Vagina (tissue), 2 donors: ENCODE data around the gene P2RY6. TPM values are rescaled to one million over a fixed set of nuclear protein-coding genes. Genes with fewer than 3 reads are reported as not detected.

ENCODE experiments used
- DNase-seq, 2 donors: peaks; one replicate each; pipeline ENCODE4 v3.0.0-alpha.2; 2017; ENCODE audit errors: extremely low spot score in 2 of 2
- H3K27ac ChIP-seq: fragments of 200-600 bp; sonication (generic); one replicate; pipeline ENCODE4 v1.5.1; 2019
- H3K27me3 ChIP-seq: fragments of 200-600 bp; sonication (generic); one replicate; pipeline ENCODE4 v1.5.1; 2019
- H3K36me3 ChIP-seq, 2 donors: fragments of 200-600 bp; sonication (generic); one replicate each; pipeline ENCODE4 v1.5.1; 2017 to 2019
- H3K4me1 ChIP-seq: fragments of 200-600 bp; sonication (generic); one replicate; pipeline ENCODE4 v1.5.1; 2019
- H3K4me3 ChIP-seq, 2 donors: fragments of 200-600 bp; sonication (generic); 1 replicate in 1 of 2; 2 replicates in 1 of 2; pipeline ENCODE4 v1.5.1; 2016 to 2019
- H3K9me3 ChIP-seq: fragments of 200-600 bp; sonication (generic); one replicate; pipeline ENCODE4 v1.5.1; 2019
- POLR2A ChIP-seq, 2 donors: fragments of 450-650 bp; IDR thresholded peaks; one replicate each; pipeline ENCODE4 v1.6.1; 2017; ENCODE audit warnings: antibody characterized with exemption in 2 of 2, mild to moderate bottlenecking in 2 of 2, moderate library complexity in 2 of 2
- POLR2AphosphoS5 ChIP-seq, 2 donors: sonication (generic); formaldehyde crosslinking; IDR thresholded peaks; one replicate each; pipeline ENCODE4 v1.9.0; 2017; ENCODE audit warnings: antibody characterized with exemption in 2 of 2, mild to moderate bottlenecking in 2 of 2, low read depth in 1 of 2; ENCODE audit not compliant: insufficient read depth in 1 of 2
- intact Hi-C: fragments of 100-400 bp; cut with DNase I; formaldehyde crosslinking; loops from one replicate; pipeline ENCODE4 v1.15.1; 2023
- total RNA-seq: library from RNA; depleted of rRNA; stranded (reverse); fragments of >200 nt; gene quantifications from one replicate; pipeline ENCODE4 v1.2.3, GENCODE V29; 2016
- TF ChIP-seq, protein P1 (sequence below), 3 experiments: fragments of 450-650 bp in 2 of 3; fragments of 200-600 bp in 1 of 3; sonication (generic) in 1 of 3; IDR thresholded peaks; one replicate each; pipeline ENCODE4 v1.5.1; 2017 to 2019; ENCODE audit warnings: antibody characterized with exemption in 3 of 3, mild to moderate bottlenecking in 2 of 3, moderate library complexity in 2 of 3

The P2RY6 gene
- total RNA-seq, 1 donor from 2014 or later: 2.0 TPM

DNA sequence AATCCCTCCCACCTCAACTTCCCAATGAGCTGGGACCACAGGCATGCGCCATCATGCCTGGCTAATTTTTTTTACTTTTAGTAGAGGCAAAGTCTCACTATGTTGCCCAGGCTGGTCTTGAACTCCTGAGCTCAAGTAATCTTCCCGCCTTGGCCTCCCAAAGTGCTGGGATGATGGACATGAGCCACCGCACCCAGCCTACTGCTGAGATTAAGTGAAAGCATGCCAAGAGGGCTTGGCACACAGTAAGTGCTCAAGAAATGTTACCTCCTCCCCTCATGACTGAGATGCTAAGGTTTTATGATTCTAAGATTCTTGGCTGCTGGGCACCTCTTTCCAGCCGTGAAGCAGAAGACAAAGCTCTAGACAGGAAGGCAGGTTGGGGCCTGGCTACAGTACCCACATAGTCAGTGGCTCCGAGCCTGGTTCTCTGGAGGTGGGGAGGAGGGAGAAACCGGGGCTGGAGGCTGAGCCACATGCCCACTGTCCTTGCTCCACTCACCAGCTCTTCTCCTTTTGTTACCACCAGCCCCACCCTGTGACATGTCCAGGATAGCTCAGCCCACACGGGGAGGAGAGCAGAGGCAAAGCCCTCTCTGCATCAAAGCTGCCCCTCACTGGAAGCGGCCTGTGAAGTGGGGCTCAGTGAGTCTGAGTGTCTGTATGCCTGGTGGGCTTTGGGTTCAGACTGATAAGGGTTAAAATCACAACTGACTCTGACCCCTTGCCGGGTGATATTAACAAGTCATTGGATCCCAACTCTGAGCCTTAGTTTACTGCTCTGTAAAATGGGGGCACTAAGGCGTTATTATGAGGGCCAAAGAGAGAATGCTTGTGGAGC is 48.8 kb downstream of the P2RY6 start:
- Histone ChIP-seq H3K27me3 (no peaks in the 10 kb centered on the region), H3K9me3 (no peaks in the 10 kb centered on the region), H3K36me3 (no peaks in the 10 kb centered on the region), H3K4me3 (no peak overlapping the region), H3K27ac (peak overlapping the region; percentile 90), H3K4me1 (peaks cover 98% of the 10 kb centered on the region)
- intact Hi-C loops: no loop called here
- DNase-seq: no peak
- TF ChIP-seq, protein P1, sequence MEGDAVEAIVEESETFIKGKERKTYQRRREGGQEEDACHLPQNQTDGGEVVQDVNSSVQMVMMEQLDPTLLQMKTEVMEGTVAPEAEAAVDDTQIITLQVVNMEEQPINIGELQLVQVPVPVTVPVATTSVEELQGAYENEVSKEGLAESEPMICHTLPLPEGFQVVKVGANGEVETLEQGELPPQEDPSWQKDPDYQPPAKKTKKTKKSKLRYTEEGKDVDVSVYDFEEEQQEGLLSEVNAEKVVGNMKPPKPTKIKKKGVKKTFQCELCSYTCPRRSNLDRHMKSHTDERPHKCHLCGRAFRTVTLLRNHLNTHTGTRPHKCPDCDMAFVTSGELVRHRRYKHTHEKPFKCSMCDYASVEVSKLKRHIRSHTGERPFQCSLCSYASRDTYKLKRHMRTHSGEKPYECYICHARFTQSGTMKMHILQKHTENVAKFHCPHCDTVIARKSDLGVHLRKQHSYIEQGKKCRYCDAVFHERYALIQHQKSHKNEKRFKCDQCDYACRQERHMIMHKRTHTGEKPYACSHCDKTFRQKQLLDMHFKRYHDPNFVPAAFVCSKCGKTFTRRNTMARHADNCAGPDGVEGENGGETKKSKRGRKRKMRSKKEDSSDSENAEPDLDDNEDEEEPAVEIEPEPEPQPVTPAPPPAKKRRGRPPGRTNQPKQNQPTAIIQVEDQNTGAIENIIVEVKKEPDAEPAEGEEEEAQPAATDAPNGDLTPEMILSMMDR (IDR thresholded peaks at IDR 0.05): no peak
- no peak for TF ChIP-seq POLR2A (IDR thresholded peaks at IDR 0.05)

DNA sequence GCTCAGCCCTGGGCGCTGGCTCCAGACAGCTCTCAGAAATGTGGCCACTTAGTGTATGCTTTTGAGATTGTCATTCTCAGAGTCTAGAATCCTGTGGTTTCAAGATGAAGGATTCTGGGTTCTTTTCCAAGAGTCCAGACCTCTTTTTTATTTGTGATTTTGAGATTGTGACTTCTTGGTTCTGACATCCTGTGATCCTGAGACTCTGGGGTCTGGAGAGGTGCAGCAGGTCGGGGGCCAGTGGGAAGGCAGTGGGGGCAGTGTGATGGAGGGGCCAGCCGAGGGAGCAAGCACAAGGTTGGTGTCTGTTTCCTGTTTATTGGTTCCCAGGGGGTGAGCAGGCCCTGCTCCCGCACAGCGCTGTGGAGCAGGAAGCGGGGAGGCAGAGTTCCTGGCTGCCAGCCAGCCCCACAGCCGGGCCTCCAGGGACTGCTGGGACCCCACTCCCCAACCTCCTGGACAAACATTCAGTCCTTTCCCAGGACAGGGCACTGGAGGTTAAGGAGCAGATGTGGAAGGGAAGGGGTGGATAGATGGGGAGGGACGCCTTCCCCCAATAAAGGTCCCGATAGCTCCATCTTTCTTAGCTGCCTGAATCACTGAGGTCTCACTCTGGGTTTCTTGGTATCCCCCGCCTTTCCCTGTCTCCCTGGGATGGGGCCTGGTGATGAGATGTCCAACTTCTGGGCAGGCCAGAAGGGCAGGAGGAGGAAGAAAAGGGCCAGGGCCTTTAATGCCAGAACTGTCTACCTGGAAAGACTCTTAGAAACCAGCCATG is 49.7 kb downstream of the P2RY6 start:
- TF ChIP-seq POLR2AphosphoS5 (IDR thresholded peaks at IDR 0.05; ENCODE audit: insufficient read depth in 1 of 2, low read depth in 1 of 2) (peak in 1 of 2 donors; percentile 60), POLR2A (IDR thresholded peaks at IDR 0.05) (no peak)
- H3K9me3 ChIP-seq: no peaks in the 10 kb centered on the region
- H3K27ac ChIP-seq: peak overlapping the region; percentile 90
- no peak overlapping the region for H3K4me3 ChIP-seq
- no peaks in the 10 kb centered on the region for H3K36me3 ChIP-seq
- peaks cover 98% of the 10 kb centered on the region for H3K4me1 ChIP-seq
- intact Hi-C loops: no loop called here
- H3K27me3 ChIP-seq: no peaks in the 10 kb centered on the region
- no peak for DNase-seq

DNA sequence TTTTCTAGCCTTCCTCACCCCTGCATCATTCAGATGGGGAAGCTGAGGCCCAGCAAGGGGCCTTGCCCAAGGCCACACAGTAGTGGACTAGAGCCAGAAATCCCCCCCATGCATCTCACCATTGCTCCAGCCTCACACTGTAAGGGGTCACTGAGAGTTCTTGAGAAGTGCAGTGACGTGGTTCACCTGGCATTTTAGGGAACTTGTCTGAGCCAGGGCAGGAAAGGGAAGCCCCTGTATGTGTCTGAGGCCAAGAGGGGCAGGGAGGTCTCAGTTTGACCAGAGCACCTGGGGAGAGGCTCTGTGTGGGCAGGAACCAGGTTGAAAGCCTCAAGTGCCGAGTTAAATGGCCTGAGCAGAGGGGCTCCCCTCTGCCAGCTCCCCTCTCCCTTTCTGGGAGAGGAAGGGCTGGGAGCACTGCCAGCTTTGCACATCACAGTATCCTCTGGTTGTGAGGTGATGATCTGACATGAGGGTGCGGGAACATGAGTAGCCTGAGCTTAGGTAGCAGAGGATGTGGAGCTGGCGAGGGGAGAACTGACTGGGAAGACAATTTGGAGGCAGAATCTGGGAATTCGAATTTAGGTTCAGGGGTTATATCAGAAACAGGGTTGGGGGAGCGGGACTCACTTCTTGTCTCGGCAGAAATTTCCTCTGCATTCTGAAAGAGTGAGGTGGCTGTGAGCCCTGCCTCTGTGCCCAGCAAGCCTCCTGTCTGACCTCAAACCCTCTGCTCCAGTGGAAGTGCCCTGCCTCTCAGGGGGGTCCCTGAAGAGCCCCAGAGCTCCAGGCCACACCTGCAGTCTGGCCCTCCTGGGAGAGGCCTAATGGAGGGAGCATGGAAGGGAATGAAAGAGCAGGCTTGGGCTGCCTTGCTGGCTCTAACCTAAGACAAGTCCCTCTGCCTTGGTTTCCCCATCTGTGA is 50.5 kb downstream of the P2RY6 start:
- H3K4me1 ChIP-seq: peaks cover 94% of the 10 kb centered on the region
- intact Hi-C loops: no loop called here
- H3K27me3 ChIP-seq: no peaks in the 10 kb centered on the region
- DNase-seq: no peak
- peak overlapping the region in 1 of 2 donors; percentile 1 for H3K4me3 ChIP-seq
- peak overlapping the region; percentile 90 for H3K27ac ChIP-seq
- no peaks in the 10 kb centered on the region for H3K36me3 ChIP-seq
- H3K9me3 ChIP-seq: no peaks in the 10 kb centered on the region
- TF ChIP-seq, protein P1 (IDR thresholded peaks at IDR 0.05): no peak
- TF ChIP-seq POLR2AphosphoS5 (IDR thresholded peaks at IDR 0.05; ENCODE audit: insufficient read depth in 1 of 2, low read depth in 1 of 2): no peak
- TF ChIP-seq POLR2A (IDR thresholded peaks at IDR 0.05): no peak

DNA sequence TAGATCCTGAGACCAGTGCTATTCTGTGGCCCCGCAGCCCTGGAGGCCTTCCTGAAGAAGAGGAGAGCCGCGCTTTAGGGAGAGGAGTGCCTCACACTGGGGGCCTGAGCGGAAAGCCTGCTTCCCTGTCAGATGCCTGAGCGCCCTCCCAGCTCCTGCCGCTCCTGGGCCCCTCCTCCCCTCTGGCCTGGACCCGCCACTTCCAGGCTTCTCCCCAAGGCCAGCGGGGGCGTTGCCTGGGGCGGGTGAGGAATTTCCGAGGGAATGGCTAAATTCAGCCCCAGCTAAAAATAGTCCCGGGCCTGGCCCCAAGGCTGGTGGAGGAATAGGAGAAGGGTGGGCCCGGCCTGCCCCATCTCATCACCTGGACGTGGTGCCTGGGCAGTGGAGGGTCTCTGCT is 51.3 kb downstream of the P2RY6 start:
- intact Hi-C loops: no loop called here
- DNase-seq: no peak
- TF ChIP-seq, protein P1 (IDR thresholded peaks at IDR 0.05): no peak
- peak; percentile 65 to 83 for TF ChIP-seq POLR2AphosphoS5 (IDR thresholded peaks at IDR 0.05; ENCODE audit: insufficient read depth in 1 of 2, low read depth in 1 of 2)
- Histone ChIP-seq H3K9me3 (no peaks in the 10 kb centered on the region), H3K27me3 (no peaks in the 10 kb centered on the region), H3K4me3 (peak overlapping the region in 1 of 2 donors; percentile 1), H3K4me1 (peaks cover 94% of the 10 kb centered on the region), H3K36me3 (no peaks in the 10 kb centered on the region), H3K27ac (peak overlapping the region; percentile 90)

DNA sequence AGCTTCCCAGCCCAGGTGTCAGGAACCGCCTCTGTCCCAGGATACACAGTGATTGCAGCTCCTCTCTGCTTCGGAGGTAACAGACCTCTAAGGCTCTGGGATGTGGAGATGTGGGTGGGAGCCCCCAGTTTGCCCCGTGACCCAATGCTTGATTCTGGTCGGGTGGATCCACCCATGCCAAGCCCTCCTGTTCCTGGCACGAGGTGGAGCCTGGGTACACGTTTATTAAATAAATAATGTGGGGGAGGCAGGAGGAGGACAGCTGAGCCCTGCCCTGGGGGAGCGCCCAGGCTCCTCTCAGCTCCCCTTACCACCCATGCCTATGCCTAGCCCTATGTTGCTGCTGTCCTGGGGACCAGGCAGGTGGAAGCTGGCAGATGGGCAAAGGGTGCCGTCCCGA is 52.0 kb downstream of the P2RY6 start:
- Histone ChIP-seq H3K36me3 (no peaks in the 10 kb centered on the region), H3K4me3 (no peak overlapping the region), H3K9me3 (no peaks in the 10 kb centered on the region), H3K27me3 (no peaks in the 10 kb centered on the region), H3K27ac (peak overlapping the region; percentile 90), H3K4me1 (peaks cover 90% of the 10 kb centered on the region)
- no peak for DNase-seq
- no peak for TF ChIP-seq POLR2AphosphoS5 (IDR thresholded peaks at IDR 0.05; ENCODE audit: insufficient read depth in 1 of 2, low read depth in 1 of 2)
- no peak for TF ChIP-seq POLR2A (IDR thresholded peaks at IDR 0.05)
- intact Hi-C loops: no loop called here
